ENCODE results near the gene DCLK2. TPM values are rescaled to one million over a fixed set of nuclear protein-coding genes. Genes with fewer than 3 reads are reported as not detected.
A peak's percentile ranks its signal among the peaks of the same experiment; 100 is the strongest.

DCLK2 gene
- total and polyA plus RNA-seq, 2 of the 13 experiments (the other 11 are each of a cell fraction or from before 2014, with no cell fraction given): not detected

- TF ChIP-seq FOXP1 (IDR thresholded peaks at IDR 0.05) (no peak), FOXP1 (CRISPR knock-in tag; IDR thresholded peaks at IDR 0.05) (peak; percentile 24; the same call in 1 of the 2 replicates), CEBPB (IDR thresholded peaks at IDR 0.05; ENCODE audit: borderline replicate concordance, low read depth, low read length) (peak; percentile 37), MTF2 (CRISPR knock-in tag; IDR thresholded peaks at IDR 0.05; ENCODE audit: borderline replicate concordance) (no peak), ZZZ3 (CRISPR knock-in tag; IDR thresholded peaks at IDR 0.05; ENCODE audit: borderline replicate concordance) (no peak)
Observed at GRCh38 chr4:150080875-150081274, 2.6 kb downstream of the DCLK2 start (continued).

- ChIA-PET POLR2A (no interaction called here), CTCF (ENCODE audit: low intra/inter-chr PET ratio, low total read pairs) (no interaction called here)
- Histone ChIP-seq H3K27ac (ENCODE audit: extremely low read length, insufficient read depth, low read length) (no peak overlapping the region), H4K20me1 (ENCODE audit: insufficient read depth, low read length) (no peaks in the 10 kb centered on the region), H3K9me3 (ENCODE audit: low read length) (no peaks in the 10 kb centered on the region), H3K4me1 (ENCODE audit: insufficient read depth, low read length) (peaks cover 11% of the 10 kb centered on the region), H2AFZ (ENCODE audit: low read length) (no peak overlapping the region), H3K9ac (ENCODE audit: insufficient read depth, low read depth, low read length) (no peak overlapping the region), H3K4me2 (ENCODE audit: low read depth, low read length) (no peak overlapping the region), H3K79me2 (ENCODE audit: insufficient read depth, low read length) (no peaks in the 10 kb centered on the region), H3K4me3 (replicated peaks in 1 of 3; ENCODE audit: insufficient read depth in 1 of 3, low read depth in 2 of 3, low read length in 3 of 3) (no peak overlapping the region), H3K27me3 (ENCODE audit: control insufficient read depth in 1 of 2, insufficient read depth in 2 of 2, low read length in 2 of 2) (peaks cover 1 to 8% of the 10 kb centered on the region in 2 experiments; a peak in 1 of 5 replicates), H3K36me3 (replicated peaks in 1 of 2; ENCODE audit: control insufficient read depth in 1 of 2, insufficient read depth in 2 of 2, low read length in 2 of 2) (no peaks in the 10 kb centered on the region)
- BruUV-seq (replicated peaks): no TSS peak
- no peak for ATAC-seq
- no peak for DNase-seq (ENCODE audit: low spot score)
- TF ChIP-seq RARA (CRISPR knock-in tag; IDR thresholded peaks at IDR 0.05) (no peak), POLR2A (IDR thresholded peaks at IDR 0.05; ENCODE audit: insufficient read depth in 1 of 2, low read depth in 2 of 2, low read length in 2 of 2) (no peak), ZBTB43 (CRISPR knock-in tag; conservative IDR thresholded peaks at IDR 0.05) (no peak)
- WGBS (ENCODE audit: low lambda C conversion rate): 34% methylated on average over 1 of the region's 1 CpG
- in situ Hi-C loops (cut with HindIII; ENCODE audit: extremely low pct_ligation_motif_present, low pct_unique_long_range_greater_than_20kb): no loop called here
- intact Hi-C loops (cut with micrococcal nuclease; ENCODE audit: unreplicated experiment): no loop called here
- FAIRE-seq: no peak
Observed at GRCh38 chr4:150082241-150082640, 4.0 kb downstream of the DCLK2 start.
